ENCODE data around the gene RAD51C. TPM values are rescaled to one million over a fixed set of nuclear protein-coding genes. Genes with fewer than 3 reads are reported as not detected.
"Not testable (repeated sequence)": the region's sequence is repeated elsewhere in the genome, so short reads cannot be mapped to it uniquely, and the experiment has no call there.

RAD51C gene
- 10 to 100 TPM; 24.3 to 29.3 TPM for total RNA-seq

- Histone ChIP-seq H3K27me3 (no peaks in the 10 kb centered on the region), H3K4me3 (peak within 1 kb of the TSS; percentile 58 to 72), H3K27ac (peak within 1 kb of the TSS; percentile 77 to 80), H3K9me3 (no peaks in the 10 kb centered on the region), H3K4me1 (peaks cover 0 to 12% of the 10 kb centered on the region in 2 donors), H3K36me3 (no peaks in the 10 kb centered on the region)
- TF ChIP-seq, protein P1, sequence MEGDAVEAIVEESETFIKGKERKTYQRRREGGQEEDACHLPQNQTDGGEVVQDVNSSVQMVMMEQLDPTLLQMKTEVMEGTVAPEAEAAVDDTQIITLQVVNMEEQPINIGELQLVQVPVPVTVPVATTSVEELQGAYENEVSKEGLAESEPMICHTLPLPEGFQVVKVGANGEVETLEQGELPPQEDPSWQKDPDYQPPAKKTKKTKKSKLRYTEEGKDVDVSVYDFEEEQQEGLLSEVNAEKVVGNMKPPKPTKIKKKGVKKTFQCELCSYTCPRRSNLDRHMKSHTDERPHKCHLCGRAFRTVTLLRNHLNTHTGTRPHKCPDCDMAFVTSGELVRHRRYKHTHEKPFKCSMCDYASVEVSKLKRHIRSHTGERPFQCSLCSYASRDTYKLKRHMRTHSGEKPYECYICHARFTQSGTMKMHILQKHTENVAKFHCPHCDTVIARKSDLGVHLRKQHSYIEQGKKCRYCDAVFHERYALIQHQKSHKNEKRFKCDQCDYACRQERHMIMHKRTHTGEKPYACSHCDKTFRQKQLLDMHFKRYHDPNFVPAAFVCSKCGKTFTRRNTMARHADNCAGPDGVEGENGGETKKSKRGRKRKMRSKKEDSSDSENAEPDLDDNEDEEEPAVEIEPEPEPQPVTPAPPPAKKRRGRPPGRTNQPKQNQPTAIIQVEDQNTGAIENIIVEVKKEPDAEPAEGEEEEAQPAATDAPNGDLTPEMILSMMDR (IDR thresholded peaks at IDR 0.05), result no peak
- peak; percentile 83 for DNase-seq (ENCODE audit: low spot score)
Measured at GRCh38 chr17:58692239-58693055, at the start of gene RAD51C. TSS of gene RAD51C (plus strand) at chr17:58692602. CDS start at chr17:58692644, 42 bp downstream.

DNA sequence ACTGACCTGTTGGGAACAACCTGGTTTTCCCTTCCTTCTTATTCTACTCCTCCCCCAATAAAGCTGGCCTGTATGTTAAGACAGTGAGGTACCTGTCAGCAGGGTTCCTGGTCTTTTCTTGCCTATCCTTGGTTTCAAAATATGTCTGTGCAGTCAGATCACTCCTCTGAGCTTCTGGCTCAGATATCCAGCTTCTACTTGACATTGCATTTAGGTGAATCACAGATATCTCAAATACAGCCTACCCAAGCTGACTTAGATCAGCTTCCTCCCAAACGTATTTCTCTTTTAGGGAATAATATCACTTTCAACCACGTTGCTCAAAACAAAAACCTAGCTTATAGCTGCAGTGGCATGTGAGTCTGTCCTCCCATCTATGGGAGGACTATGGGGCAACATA lies 49.3 kb upstream of the RAD51C start:
- H3K36me3 ChIP-seq, result no peaks in the 10 kb centered on the region
- TF ChIP-seq, protein P1 (IDR thresholded peaks at IDR 0.05), result no peak
- H3K27me3 ChIP-seq, result no peaks in the 10 kb centered on the region
- no peaks in the 10 kb centered on the region for H3K9me3 ChIP-seq
- no peak overlapping the region for H3K4me3 ChIP-seq
- no peaks in the 10 kb centered on the region for H3K4me1 ChIP-seq
- H3K27ac ChIP-seq, result no peak overlapping the region
- DNase-seq (ENCODE audit: low spot score), result no peak

GRCh38 chr17:58648236-58648635 lies 44.2 kb upstream of the RAD51C start:
- H3K4me3 ChIP-seq, result no peak overlapping the region
- H3K9me3 ChIP-seq, result no peaks in the 10 kb centered on the region
- H3K36me3 ChIP-seq, result no peaks in the 10 kb centered on the region
- DNase-seq (ENCODE audit: low spot score), result no peak
- no peaks in the 10 kb centered on the region for H3K4me1 ChIP-seq
- H3K27ac ChIP-seq, result no peak overlapping the region
- TF ChIP-seq, protein P1 (IDR thresholded peaks at IDR 0.05), result no peak
- H3K27me3 ChIP-seq, result no peaks in the 10 kb centered on the region

DNA sequence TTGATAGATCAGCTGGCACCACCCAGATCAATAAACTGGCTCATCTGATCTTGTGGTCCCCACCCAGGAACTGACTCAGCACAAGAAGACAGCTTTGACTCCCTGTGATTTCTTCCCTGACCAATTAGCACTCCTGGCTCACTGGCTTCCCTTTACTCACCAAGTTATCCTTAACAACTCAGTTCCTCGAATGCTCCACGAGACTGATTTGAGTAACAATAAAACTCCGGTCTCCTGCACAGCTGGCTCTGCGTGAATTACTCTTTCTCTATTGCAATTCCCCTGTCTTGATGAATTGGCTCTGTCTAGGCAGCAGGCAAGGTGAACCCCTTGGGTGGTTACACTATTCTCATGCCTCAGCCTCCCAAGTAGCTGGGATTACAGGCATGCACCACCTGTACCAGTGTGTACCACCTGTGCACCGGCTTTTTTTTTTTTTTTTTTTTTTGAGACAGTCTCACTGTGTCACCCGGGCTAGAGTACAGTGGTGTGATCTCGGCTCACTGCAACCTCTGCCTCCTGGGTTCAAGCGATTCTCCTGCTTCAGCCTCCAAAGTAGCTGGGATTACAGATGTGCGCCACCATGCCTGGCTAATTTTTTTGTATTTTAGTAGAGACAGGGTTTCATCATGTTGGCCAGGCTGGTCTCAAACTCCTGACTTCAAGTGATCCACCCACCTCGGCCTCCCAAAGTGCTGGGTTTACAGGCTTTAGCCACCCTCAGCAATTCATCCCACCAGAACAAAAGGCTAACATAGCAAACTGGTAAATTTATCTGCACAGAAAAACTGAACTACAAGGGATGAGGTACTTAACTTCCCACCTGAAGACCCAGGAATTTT lies 34.2 kb upstream of the RAD51C start:
- H3K36me3 ChIP-seq; H3K27me3 ChIP-seq; H3K4me1 ChIP-seq; DNase-seq (ENCODE audit: low spot score); H3K9me3 ChIP-seq: not testable (repeated sequence)
- Histone ChIP-seq H3K4me3 (peak overlapping the region in 1 of 2 donors; percentile 46), H3K27ac (peak overlapping the region; percentile 57 to 73)

DNA sequence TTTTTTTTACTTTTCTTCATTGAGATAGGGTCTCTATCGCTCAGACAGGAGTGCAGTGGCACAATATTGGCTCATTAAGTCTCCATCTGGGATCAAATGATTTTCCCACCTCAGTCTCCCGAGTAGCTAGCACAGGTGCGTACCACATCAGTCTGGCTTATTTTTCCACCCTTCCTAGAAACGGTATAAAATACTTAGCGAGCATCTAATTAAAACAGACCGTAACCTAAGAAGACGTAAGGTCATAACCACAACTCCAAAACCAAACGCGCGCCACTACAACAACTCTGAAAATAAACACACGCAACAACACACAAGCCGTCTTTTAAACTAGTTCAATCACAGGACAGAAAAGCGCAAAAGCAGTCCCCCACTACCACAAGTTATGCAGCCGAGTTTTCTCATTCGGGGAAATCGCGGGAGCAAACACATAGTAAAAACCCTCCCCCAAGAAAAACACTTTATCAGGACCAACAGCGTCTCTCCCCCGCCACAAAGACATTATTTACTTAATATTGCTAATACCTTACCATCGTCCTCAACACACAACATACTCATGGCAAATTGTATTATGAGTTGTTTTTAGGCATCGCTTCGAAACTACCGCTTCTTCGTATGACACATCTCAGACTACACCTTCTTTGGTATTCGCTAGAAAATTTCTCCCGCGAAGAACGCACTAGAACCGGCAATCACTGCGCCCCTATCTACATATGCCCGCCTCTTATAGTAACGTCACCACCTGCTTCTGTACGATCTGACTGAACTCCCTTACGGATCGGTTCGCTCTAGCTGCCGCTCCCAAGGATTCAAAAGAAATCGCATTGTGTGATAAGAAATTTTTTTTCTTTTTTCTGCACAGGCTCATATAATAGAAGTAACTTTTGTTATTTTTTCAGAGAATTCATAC lies 33.3 kb upstream of the RAD51C start:
- peak; percentile 86 for DNase-seq (ENCODE audit: low spot score)
- Histone ChIP-seq H3K27ac (peak overlapping the region; percentile 57 to 73), H3K27me3 (no peaks in the 10 kb centered on the region), H3K36me3 (no peaks in the 10 kb centered on the region), H3K9me3 (no peaks in the 10 kb centered on the region), H3K4me3 (peak overlapping the region; percentile 36 to 46), H3K4me1 (peaks cover 0 to 6% of the 10 kb centered on the region in 2 donors)
- TF ChIP-seq, protein P1 (IDR thresholded peaks at IDR 0.05), result no peak

DNA sequence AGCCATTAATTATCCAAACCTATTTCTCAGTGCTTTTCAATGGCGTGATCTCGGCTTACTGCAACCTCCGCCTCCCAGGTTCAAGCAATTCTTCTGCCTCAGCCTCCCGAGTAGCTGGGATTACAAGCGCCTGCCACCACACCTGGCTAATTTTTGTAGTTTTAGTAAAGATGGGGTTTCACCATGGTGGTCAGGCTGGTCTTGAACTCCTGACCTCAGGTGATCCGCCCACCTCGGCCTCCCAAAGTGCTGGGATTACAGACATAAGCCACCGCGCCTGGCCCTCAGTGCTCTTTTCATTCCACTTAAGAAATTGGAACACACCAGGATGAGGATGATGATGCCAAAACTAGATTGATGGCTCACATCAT lies 32.7 kb upstream of the RAD51C start:
- H3K9me3 ChIP-seq; H3K4me1 ChIP-seq; H3K36me3 ChIP-seq; H3K27me3 ChIP-seq; DNase-seq (ENCODE audit: low spot score): not testable (repeated sequence)
- peak overlapping the region; percentile 36 to 46 for H3K4me3 ChIP-seq
- peak overlapping the region; percentile 57 to 73 for H3K27ac ChIP-seq

Measured in right atrium auricular region (tissue), 2 donors.